CD4-positive, CD25-positive, alpha-beta regulatory T cell (primary cell): ENCODE data around the gene ME3. TPM values are rescaled to one million over a fixed set of nuclear protein-coding genes. Genes with fewer than 3 reads are reported as not detected.

Experiments
- ATAC-seq, 2 donors: fragments of 150-1000 bp; cut with Tn5 transposase; one replicate each; pipeline ENCODE4 v1.10.0; 2021; ENCODE audit warnings: low read depth in 2 of 2, moderate number of reproducible peaks in 2 of 2, moderate library complexity in 1 of 2
- DNase-seq, 3 donors: peaks; one replicate each; pipeline versions ENCODE4 v3.0.0 to v3.0.0-alpha.2; 2012 to 2022; ENCODE audit warnings: mixed read lengths in 1 of 3
- H3K27ac ChIP-seq: one replicate; pipeline ENCODE4 v1.7.0; 2013; ENCODE audit warnings: mild to moderate bottlenecking, low read length; ENCODE audit not compliant: insufficient read depth, poor library complexity, severe bottlenecking
- H3K27me3 ChIP-seq: one replicate; pipeline ENCODE4 v1.7.0; 2013; ENCODE audit warnings: low read length; ENCODE audit not compliant: control insufficient read depth, insufficient read depth
- H3K36me3 ChIP-seq: one replicate; pipeline ENCODE4 v1.7.0; 2013; ENCODE audit warnings: mild to moderate bottlenecking, low read length, moderate library complexity; ENCODE audit not compliant: control insufficient read depth, insufficient read depth
- H3K4me1 ChIP-seq: 2 replicates; pipeline ENCODE4 v1.7.0; 2013; ENCODE audit warnings: mild to moderate bottlenecking, low read length; ENCODE audit not compliant: insufficient read depth, control insufficient read depth, poor library complexity, severe bottlenecking
- H3K4me3 ChIP-seq: one replicate; pipeline ENCODE4 v1.7.0; 2013; ENCODE audit warnings: low read depth, mild to moderate bottlenecking, low read length, moderate library complexity
- H3K9me3 ChIP-seq, 2 experiments: 1 replicate in 1 of 2; 2 replicates in 1 of 2; pipeline ENCODE4 v1.7.0; 2013; ENCODE audit warnings: low read length in 2 of 2, mild to moderate bottlenecking in 1 of 2, moderate library complexity in 1 of 2; ENCODE audit not compliant: control insufficient read depth in 2 of 2
- H3K27ac Mint-ChIP-seq, 3 donors: one replicate each; pipeline ENCODE4 v1.8.0; 2020 to 2022; ENCODE audit warnings: mild to moderate bottlenecking in 3 of 3, mixed read lengths in 3 of 3, moderate library complexity in 2 of 3
- H3K27me3 Mint-ChIP-seq: one replicate; pipeline ENCODE4 v1.8.0; 2022; ENCODE audit warnings: mild to moderate bottlenecking, mixed read lengths
- H3K36me3 Mint-ChIP-seq: one replicate; pipeline ENCODE4 v1.8.0; 2020; ENCODE audit warnings: mixed read lengths
- H3K4me1 Mint-ChIP-seq, 4 donors: one replicate each; pipeline ENCODE4 v1.8.0; 2020 to 2022; ENCODE audit warnings: mixed read lengths in 4 of 4, mild to moderate bottlenecking in 1 of 4
- H3K4me3 Mint-ChIP-seq, 4 donors: one replicate each; pipeline ENCODE4 v1.8.0; 2020 to 2022; ENCODE audit warnings: mild to moderate bottlenecking in 4 of 4, mixed read lengths in 4 of 4, moderate library complexity in 3 of 4
- H3K9me3 Mint-ChIP-seq, 7 donors: one replicate each; pipeline ENCODE4 v1.8.0; 2020 to 2022; ENCODE audit warnings: mixed read lengths in 7 of 7, mild to moderate bottlenecking in 3 of 7, moderate library complexity in 2 of 7
- polyA plus RNA-seq, 4 donors: library from polyadenylated mRNA; unstranded; fragments of 300-500 nt; fragmentation: Illumina TruSeq; gene quantifications; one replicate each; pipeline ENCODE4 v1.2.3, GENCODE V29; 2021
- total RNA-seq: library from RNA; stranded (reverse); gene quantifications from one replicate; pipeline ENCODE4 v1.2.3, GENCODE V29; 2022

The ME3 gene
- total and polyA plus RNA-seq, 5 donors from 2014 or later, result 0.18 to 1.4 (median 0.38) TPM; not detected in 2

- Mint-ChIP-seq H3K36me3 (no peaks in the 10 kb centered on the region), H3K27ac (no peak overlapping the region), H3K27me3 (no peaks in the 10 kb centered on the region), H3K4me1 (no peaks in the 10 kb centered on the region), H3K4me3 (no peak overlapping the region), H3K9me3 (no peaks in the 10 kb centered on the region)
- Histone ChIP-seq H3K36me3 (no peaks in the 10 kb centered on the region), H3K27me3 (no peaks in the 10 kb centered on the region), H3K4me1 (no peaks in the 10 kb centered on the region), H3K27ac (no peak overlapping the region), H3K4me3 (no peak overlapping the region), H3K9me3 (no peaks in the 10 kb centered on the region)
- ATAC-seq (no peak), DNase-seq (peak in 1 of 3 donors; percentile 18)
Measured at GRCh38 chr11:86398106-86398505, 274.3 kb downstream of the ME3 start.

- H3K9me3 Mint-ChIP-seq, result no peaks in the 10 kb centered on the region
- no peaks in the 10 kb centered on the region for H3K4me1 Mint-ChIP-seq
- Histone ChIP-seq H3K36me3 (no peaks in the 10 kb centered on the region), H3K27ac (no peak overlapping the region), H3K27me3 (no peaks in the 10 kb centered on the region), H3K4me3 (no peak overlapping the region), H3K4me1 (no peaks in the 10 kb centered on the region), H3K9me3 (no peaks in the 10 kb centered on the region)
- no peaks in the 10 kb centered on the region for H3K36me3 Mint-ChIP-seq
- no peaks in the 10 kb centered on the region for H3K27me3 Mint-ChIP-seq
- H3K4me3 Mint-ChIP-seq, result no peak overlapping the region
- DNase-seq (no peak), ATAC-seq (no peak)
- no peak overlapping the region for H3K27ac Mint-ChIP-seq
Measured at GRCh38 chr11:86397351-86397750, 275.1 kb downstream of the ME3 start.

DNA sequence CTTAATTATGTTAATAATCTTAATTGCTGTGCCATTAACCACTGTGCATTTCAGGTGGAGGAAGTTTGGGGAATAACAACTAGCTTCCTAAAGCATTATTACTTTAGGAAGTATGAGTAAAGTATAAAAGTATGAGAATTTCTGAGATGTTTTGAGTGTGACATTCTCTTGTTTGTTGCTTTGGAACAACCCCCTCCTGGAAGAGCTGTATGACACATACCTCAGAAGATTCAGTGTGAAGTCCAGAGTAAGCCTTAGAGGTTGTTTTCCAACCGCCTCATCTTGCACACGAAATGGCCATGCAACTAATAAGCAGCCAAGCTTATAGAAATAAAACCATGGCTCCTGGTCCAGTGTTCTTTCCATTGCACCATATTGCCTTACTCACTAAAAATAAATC is 276.0 kb downstream of the ME3 start:
- DNase-seq (no peak), ATAC-seq (no peak)
- Histone ChIP-seq H3K4me3 (no peak overlapping the region), H3K36me3 (no peaks in the 10 kb centered on the region), H3K4me1 (no peaks in the 10 kb centered on the region), H3K27me3 (no peaks in the 10 kb centered on the region), H3K27ac (no peak overlapping the region), H3K9me3 (no peaks in the 10 kb centered on the region)
- H3K27me3 Mint-ChIP-seq, result no peaks in the 10 kb centered on the region
- H3K36me3 Mint-ChIP-seq, result no peaks in the 10 kb centered on the region
- no peak overlapping the region for H3K27ac Mint-ChIP-seq
- no peaks in the 10 kb centered on the region for H3K4me1 Mint-ChIP-seq
- H3K9me3 Mint-ChIP-seq, result no peaks in the 10 kb centered on the region
- H3K4me3 Mint-ChIP-seq, result no peak overlapping the region

DNA sequence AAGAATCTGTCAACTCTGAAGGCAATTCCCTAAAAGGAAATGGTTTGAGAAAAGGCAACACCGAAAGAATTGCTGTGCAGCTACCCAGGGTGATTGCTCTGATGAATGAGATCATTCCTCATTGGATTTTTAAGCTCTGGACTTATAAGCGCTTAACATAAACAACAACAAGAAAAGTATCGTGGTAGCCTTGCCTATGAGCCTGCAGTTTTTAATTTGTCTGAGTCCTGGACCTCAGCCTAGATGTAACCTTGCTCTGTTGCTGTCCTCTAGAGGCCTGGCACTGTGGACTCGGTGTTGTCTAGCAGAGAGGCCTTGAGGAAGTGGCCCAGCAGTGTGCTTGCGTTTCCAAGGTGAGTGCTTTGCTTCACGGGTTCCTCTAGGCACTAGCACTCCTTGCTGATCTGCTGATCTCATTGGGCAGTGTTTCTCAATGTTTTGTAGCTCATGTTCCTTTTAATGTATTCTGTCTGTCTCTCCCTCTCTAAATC is 277.3 kb downstream of the ME3 start:
- H3K4me3 ChIP-seq, result no peak overlapping the region
- H3K4me1 ChIP-seq, result no peaks in the 10 kb centered on the region
- H3K9me3 ChIP-seq, result no peaks in the 10 kb centered on the region
- no peaks in the 10 kb centered on the region for H3K4me1 Mint-ChIP-seq
- H3K4me3 Mint-ChIP-seq, result no peak overlapping the region
- no peaks in the 10 kb centered on the region for H3K27me3 Mint-ChIP-seq
- peaks cover 1% of the 10 kb centered on the region for H3K27me3 ChIP-seq
- no peaks in the 10 kb centered on the region for H3K36me3 Mint-ChIP-seq
- no peak overlapping the region for H3K27ac Mint-ChIP-seq
- ATAC-seq (no peak), DNase-seq (no peak)
- H3K9me3 Mint-ChIP-seq, result no peaks in the 10 kb centered on the region
- H3K27ac ChIP-seq, result no peak overlapping the region
- no peaks in the 10 kb centered on the region for H3K36me3 ChIP-seq

Other genes with a start within 250 kb of the ME3 start
- gene PRSS23, start 127.9 kb upstream of the ME3 start, total RNA-seq, result not detected
- gene PRSS23, start 127.9 kb upstream of the ME3 start, polyA plus RNA-seq, result under 1 TPM in 2 of 4 donors, not detected in 2; 0.15 to 0.20 TPM